ENCODE results near the gene ITPKC.

Gene ITPKC

DNA sequence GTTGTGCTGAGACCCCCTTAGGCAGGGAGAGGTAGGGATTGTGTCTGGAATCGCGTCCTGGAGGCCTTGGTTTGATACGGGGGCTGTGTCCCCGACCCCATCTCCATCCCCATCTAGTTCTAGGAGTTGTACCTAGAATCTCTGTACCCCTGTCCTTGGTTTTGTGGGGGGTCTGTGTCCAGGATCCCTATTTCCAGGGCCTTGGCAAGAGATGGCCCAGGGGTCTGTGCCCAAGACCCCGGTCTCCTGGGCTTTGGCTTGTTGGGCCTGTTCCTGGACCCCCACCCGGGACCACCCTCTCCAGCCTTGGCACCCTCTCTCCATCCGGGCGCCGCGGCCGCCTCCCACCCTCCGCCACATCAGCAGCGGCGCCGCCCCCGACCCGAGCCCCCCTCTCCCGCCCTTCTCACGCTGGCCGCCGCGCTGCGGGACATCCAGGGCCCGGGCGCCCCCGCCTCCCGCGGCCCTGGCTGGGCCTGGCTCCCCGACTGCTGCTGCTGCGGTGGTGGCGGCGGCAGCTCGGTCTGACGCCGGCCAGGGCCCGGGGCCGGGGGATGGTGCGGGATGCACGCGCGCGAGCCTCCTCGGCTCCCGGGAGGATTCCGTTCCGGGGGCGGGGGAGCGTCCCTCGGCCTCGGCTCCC lies 26.7 kb upstream of the ITPKC start, which contains the start of gene NUMBL:
Gene NUMBL, minus strand, starts transcription at position 602 of the 643 bp plus-strand sequence. Its CDS starts 168 bp downstream, at position 434.
- no peak for DNase-seq (ENCODE audit: low read depth in 3 of 3)

DNA sequence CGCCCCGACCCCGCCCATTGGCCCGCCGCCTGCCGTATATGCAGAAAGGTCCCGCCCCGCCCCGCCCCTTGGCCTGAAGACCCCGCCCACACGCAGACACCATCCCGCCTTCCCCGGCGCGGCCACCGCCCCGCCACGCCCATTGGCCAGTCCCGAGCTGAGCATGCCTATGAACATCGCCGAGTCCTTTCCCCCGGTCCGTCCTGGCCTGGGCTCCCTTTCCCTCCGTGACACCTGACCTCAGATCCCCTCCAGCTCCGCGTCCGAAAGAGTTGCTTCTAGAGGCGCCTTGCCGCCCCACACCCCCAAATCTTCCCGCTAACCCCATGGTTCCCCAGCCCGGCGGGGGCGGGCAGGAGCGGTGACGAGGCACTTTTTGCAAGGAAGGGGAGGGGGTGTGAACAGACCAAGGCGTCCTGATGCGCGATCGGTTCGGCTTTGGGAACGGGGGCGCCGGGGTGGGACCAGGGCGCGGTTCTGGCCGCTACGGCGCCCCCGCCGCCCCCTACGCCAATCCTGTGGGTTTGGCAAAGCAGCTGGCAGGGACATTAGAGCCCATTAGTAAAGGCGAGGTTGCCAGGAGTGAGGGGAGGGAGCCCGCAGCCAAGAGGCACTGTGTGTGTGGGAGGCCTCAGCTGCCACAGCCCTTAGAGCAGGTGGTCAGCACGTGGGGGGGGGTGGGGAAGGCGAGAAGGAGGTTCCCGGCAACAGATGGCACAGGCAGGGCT lies 26.1 kb upstream of the ITPKC start:
- peak; percentile 77 to 89 (median 78) for DNase-seq (ENCODE audit: low read depth in 3 of 3)

DNA sequence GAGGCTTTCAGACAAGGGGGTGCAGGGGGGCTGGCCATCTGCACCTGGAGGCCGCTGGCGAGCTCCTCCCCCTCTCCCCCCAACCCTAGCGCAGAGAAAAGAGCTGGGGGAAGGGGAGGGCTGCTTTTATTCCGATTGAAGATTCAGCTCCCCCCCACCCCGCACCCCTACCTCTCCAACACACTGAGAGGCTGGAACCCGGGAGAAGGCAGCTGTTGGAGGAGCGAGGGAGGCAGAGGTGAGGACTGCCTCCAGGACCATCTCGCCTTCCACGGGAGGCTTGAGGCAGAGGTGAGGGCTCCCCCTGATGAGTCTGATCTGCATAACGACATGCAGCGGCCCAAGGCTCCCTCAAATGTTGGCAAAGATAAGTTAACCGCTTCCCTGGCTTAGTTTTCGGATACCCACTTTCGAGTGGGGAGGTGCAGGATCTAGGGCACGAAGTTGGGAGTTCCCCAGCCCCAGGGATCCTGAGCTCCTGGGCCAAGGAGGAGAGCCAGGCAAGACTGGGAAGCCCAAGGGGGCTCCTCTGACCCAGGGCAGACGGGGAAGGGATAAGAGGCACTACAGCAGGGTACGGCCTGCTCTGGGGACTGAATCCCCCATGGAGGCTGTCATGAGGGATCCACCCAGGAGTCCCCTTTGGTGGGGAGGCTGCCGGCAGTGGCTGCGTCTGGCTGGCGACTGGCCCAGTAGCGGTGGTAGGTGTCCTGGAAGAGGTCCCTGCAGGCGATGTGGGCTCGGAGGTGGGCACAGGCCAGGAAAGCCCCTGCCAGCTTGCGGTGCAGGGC lies 25.3 kb upstream of the ITPKC start:
- peak in 1 of 3 experiments; percentile 12 for DNase-seq (ENCODE audit: low read depth in 3 of 3)

DNA sequence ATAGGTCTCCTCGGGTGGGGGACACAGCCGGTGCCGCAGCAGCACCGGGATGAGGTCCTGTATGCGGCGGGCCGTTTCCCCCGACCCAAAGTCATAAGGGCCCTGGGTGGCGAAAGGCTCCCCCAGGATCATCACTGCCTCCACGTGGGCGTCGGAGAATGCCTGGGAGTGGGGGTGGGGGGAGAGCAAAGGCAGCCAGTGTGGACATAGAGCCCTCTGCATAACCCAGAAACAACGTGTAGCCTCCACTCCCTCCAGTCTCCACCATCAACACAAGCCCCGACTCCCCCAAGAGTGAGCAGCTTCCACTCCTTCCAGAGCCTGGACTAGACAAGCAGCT lies 24.7 kb upstream of the ITPKC start:
- no peak for DNase-seq (ENCODE audit: low read depth in 3 of 3)

DNA sequence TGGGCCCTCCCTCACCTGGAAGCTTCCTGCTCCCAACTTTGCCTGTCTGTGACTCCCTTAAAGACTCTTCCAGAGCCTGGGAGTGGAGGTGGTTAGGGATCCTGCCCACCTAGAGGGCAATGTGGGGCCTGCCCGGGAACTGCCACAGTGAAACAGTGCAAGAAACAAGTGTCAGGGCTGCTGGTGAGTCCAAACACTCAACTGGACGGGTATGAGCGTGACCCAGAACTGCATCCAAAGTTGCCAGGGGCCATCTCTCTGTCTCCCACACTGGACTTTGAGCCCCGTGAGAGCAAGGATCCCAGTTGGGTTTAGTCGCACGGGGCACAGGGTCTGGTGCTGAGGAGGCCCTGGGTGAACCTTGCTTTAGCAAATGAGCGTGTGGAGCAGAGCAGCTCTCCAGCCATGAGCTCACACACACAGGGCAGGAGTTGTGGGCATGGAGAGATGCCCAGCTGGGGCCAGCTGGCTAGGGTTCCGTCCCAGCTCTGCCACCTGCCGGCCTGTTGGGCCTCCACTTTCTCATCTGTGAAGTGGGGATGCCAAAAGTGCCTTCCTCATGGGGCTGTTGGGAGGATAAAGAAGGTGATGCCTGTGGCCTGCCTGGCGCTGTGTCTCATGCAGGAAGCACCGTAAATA lies 23.6 kb upstream of the ITPKC start:
- no peak for DNase-seq (ENCODE audit: low read depth in 3 of 3)

DNA sequence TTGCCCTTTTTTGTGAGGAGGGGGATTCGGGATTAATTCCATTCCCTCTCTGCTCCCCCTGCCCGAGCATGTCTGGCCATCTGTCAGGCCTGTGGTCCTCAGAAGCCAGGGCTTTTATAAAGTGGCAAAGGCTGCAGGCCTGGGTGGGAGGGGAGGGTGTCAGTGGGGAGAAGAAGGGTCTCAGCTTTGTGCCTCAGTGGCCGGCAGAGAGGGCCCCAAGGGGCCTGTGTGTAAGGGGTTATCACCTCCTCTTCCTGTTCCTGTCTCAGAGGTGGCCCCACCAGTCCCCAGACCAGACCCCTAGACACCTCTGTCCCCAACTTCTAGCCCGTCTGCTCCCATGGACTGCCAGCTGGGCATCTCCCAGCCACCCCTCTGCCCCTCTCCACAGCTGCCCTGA lies 23.0 kb upstream of the ITPKC start:
- DNase-seq (ENCODE audit: low read depth in 3 of 3): no peak

DNA sequence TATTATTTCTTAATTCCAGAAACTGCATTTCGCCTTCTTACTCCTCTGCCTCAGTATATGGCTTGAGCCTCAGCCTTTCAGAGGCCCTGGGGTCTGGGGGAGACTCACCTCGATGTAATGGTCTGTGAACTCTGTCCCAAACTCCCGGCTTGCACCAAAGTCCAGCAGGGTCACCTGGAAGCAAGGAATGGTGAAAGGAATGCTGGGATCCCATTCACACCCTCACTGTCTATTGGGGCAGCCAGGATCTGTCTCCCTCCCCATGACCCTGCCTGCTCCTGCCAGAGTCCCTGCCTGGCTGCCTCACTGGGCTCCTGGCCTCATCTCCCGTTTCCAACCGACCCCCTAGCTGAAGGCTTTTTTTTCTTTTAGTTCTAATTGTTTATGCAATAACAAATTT lies 21.0 kb upstream of the ITPKC start:
- no peak for DNase-seq (ENCODE audit: low read depth in 3 of 3)

DNA sequence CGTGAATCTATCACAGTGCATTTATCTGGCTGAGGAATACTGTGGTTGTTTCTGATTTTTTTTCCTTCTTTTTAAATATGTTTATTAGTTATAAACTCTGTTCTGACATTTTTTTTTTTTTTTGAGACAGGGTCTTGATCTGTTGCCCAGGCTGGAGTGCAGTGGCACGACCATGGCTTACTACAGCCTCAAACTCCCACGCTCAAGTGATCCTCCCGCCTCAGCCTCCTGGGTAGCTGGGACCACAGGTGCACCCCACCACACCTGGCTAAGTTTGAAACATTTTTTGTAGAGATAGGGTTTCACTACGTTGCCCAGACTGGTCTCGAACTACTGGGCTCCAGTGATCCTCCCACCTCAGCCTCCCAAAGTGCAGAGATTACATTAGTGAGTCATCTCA lies 19.9 kb upstream of the ITPKC start:
- DNase-seq (ENCODE audit: low read depth in 3 of 3): no peak

DNA sequence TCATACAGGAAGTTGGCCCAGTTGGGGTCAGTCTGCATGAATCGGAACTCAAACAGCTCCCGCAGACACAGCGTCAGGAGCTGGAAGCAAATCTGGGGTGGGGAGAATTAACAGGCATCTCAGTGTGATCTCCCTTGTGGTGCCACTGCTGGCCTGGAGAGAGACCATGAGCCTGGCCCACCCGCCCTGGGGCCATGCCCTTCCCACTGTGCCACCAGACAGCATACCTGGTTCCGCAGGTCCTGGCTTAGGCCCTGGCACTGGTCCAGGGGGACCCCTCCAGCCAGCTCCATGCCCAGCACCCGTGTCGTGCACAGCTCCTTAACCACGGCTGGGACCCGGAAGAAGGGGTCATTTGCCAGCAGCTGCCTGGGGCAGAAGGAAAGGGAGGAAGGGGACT lies 16.8 kb upstream of the ITPKC start:
- no peak for DNase-seq (ENCODE audit: low read depth in 3 of 3)

DNA sequence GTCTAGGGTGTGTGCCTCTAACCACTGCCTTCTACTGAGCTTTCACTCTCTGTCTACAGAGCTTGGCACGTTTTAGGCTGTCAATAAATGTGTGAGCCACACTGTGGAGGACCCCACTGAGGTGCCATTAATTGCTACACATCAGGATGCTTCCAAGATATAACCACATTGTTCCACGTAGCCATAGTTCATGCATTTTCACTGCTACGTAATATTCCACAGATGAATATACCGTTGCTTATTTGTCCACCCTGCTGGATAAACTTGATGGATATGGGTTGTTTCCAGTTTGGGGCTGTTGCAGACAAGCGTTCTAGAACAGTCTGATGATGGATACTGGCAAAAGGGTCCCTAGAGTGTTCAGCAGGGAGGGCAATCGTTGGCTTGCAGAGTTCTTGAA lies 15.2 kb upstream of the ITPKC start:
- DNase-seq (ENCODE audit: low read depth in 3 of 3): no peak

DNA sequence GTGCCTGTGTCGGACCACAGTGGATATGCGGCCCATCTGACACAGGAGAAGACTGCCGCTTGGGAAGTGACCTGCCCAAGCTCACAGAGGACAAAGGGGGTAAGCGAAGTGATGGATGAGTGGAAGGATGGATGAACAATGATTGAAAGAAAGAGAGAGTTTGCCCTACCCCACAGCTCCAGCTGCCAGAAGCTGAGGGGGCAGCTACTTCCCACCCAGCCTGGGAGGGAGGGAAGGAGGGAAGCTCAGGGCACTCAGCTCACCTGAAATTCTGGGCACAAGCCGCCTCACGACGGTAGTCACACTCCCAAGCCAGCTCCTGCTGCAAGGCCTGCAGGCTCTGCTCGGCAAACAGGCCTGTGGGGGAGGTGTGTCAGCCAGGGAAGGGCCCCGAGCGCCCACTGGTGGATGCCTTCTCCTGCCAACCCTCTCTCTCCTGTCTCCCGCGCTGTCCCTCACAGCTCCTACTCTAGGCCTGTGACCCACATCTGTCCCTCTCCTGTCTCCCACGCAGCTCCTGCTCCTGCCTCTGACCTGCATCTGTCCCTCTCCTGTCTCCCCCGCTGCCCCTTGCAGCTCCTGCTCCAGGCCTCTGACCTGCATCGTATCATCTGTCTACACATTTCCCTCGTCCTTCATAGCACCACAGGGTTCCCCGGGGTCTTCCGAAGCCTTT lies 14.4 kb upstream of the ITPKC start:
- DNase-seq (ENCODE audit: low read depth in 3 of 3): no peak

DNA sequence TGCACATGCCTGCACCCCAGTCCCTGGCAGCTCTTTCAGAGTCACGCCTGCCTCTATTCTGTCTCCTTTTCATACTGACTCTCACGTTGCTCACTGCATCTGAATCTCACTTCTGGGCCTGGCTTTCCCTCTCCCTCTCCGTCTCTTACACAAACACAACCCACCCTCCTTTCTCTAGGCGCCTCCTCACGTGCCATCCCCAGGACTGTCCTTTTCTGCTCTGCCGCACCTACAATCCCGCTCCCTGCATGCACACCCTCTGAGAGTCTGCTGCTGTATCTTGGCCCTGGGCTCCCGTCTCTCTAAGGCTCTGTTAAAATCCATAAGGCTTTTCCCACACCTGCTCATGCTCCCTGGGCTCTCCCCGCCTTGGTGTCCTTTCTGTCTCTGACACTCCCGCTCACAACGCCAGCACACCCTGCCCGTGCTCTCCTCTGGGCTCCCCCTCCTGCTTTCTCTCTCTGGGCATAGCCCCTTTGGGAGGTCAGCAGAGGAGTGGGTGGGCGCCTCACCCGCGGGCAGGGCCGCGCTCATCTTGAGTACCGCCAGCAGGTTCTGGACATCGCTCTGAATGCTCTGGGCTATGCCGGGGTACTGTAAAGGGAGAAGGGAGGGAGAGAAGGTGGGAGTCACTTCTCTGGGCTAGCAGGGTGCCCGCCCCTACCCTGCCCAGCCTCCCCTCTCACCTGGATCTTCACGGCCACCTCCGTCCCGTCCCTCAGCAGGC lies 13.7 kb upstream of the ITPKC start:
- DNase-seq (ENCODE audit: low read depth in 3 of 3): no peak

DNA sequence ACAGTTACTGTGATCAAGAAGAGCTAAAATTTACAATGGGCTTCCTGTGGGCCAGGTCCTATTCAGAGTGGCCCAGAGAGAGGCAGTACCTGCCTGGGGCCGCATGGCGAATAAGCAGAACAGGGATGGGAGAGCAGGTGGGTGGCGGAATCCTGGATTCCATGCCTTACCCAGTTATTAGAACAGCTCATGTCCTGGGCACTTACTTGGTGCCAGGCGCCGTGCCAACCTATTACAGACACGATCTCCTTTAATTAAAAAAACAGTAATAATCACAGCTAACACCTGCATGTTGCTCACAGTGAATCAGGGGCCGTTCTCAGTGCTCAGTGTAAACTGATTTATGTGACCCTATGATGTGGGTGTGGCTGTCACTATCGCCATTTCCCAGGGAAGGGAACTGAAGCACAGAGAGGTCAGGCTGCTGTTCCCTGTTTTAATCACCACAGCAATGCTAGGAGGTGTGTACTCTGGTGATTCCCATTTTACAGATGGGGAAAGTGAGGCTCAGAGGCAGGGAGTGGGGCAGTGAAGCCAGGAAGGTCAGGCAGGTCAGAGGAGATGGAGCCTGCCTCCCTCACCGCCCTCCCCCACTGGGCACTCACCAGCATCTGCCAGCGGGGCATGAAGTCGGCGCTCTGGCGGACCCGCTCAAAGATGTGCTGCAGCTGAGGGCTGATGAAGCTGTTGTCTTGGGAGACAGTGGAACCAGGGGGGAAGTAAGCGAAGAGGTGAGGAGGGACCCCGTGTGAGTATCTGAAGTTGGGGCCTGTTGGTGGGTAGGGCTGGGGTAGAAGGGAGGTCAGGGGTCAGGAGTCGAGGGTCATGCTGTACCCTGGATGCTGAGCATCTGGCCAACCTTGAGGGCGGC lies 12.2 kb upstream of the ITPKC start:
- DNase-seq (ENCODE audit: low read depth in 3 of 3): no peak

DNA sequence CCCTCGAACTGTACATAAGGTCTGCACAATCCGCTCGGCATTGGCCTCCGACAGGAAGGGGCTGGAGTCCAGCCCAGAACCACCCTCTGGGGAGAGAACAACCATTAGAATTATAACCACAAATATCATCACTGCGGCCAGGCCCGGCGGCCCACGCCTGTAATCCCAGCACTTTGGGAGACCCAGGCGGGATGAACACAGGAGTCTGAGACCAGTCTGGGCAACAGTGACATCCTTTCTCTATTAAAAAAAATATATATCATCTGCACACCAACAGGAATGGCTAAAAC lies 11.6 kb upstream of the ITPKC start:
- no peak for DNase-seq (ENCODE audit: low read depth in 3 of 3)

DNA sequence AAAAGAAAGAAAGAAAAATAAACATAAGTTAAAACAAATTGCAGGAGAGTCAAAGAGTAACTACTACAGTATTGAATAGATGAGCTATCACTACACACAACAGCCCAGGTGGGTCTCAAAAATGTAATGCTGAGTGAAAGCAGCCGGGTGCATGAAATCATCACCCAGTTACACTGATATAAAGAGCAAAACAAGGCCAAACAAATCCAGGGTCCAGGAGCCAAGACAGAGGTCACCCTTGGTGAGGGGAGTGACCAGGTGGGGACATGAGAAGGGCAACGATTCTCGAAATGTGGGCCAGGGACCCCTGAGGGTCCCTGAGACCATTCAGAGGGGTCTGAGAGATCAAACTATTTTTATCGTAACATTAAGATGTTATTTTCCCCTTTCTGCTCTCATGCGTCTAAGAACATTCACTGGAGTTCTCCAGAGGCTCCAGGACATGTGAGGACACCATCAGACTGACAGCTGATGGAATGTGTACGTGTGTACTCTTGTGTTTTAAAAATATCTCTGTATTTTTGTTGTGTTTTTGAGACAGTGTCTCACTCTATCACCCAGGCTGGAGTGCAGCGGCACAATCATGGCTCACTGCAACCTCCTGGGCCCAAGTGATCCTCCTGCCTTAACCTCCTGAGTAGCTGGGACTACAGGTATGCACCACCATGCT lies 10.8 kb upstream of the ITPKC start:
- DNase-seq (ENCODE audit: low read depth in 3 of 3): no peak

DNA sequence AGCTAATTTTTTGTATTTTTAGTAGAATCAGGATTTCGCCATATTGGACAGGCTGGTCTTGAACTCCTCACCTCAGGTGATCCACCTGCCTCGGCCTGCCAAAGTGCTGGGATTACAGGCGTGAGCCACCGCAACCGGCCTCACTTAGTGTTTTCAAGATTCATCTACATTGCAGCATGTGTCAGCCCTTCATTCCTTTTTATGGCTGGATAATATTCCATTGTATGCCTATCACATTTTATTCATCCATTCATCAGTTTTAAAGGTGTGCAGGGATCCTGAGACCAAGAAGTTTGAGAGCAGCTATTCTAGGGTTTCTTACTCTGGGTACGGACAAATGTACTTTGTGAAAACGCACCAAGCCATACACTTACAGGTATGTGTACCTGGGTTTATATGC lies 9.3 kb upstream of the ITPKC start:
- no peak for DNase-seq (ENCODE audit: low read depth in 3 of 3)

DNA sequence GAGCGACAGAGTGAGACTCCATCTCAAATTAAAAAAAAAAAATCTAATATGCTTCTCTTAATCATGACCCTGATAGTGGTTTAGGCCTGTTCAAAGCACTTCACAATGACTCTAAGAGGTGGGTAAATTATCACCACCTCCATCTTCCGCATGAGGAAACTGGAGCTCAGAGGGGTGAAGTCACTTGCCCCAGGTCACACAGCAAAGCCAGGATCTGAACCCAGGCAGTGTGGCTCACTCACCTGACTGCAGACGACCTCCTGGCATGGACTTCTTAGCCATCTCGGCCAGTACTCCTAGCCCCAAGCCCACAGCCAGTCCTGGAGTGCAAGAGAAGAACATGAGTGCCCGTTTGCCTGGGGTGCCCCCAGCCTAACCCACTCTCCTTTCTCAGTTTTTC lies 7.1 kb upstream of the ITPKC start:
- DNase-seq (ENCODE audit: low read depth in 3 of 3): no peak

DNA sequence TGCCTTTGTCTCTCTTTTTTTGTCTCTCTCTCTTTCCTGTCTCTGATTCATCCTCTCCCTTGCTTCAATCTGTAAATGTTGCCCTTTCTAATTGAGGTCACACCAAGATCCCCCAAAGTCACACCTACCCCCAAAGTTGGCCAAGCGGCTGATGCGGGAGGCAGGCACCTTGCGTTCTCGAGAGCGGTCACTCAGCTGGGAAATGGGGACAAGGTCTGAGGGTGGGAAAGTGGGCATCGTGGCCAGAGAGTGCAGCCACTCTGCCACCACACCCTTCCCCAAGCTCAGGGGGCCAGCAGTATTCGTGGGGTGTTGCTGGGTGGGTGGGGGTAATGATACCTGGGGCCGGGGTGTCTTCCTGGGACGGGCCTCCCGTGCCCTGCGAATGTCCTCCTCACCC lies 3.0 kb upstream of the ITPKC start:
- DNase-seq (ENCODE audit: low read depth in 3 of 3): no peak

DNA sequence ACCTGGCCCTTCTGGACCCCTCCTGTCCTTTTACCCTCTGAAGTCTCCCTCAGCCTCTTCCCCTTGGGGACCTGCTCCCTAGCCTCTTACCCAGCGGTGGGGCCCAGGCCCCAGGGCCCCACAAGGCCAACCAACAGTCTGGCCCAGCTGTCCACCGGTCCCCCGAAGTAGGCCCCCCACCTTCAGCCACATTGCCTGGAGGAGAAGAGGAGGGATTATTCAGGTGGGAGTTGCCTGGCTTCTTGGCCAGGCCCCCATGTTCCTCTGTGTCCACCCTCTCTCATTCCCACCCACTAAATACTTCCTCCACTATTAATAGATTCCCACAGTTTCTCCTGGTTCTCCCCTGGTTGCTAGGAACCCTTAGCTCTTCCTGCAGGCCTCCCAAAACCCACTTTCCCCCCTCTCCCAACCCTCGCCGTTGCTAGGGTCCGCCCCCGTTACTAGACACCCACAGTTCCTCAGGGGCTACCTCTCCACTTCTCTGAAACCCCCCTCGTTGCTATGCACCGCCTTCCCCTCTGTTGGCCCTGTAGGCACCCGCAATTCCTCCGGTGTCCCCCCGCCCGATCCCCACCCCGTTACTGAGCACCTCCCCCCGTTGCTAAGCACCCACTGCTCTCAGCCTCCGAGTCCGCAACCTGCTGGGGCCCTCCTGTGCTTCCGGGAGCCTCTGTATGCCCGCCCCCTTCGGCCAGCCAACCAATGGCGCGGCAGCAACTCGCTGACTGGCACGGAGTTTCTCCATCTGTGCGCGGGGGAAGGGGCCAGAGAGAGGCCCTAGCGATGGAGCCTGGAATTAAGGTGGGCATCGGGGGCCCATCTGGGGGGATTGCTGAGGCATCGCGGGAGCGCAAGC lies 2.2 kb upstream of the ITPKC start:
- peak; percentile 84 to 93 (median 88) for DNase-seq (ENCODE audit: low read depth in 3 of 3)
